H1 (cell line): ENCODE results near the gene RAB10. TPM values are rescaled to one million over a fixed set of nuclear protein-coding genes. Genes with fewer than 3 reads are reported as not detected.

Experiments used
- TCF12 ChIP-seq: IDR thresholded peaks from 2 replicates; pipeline ENCODE4 v1.6.1; 2011; ENCODE audit warnings: low read depth, mild to moderate bottlenecking, low read length
- polyA plus RNA-seq, 7 experiments: library from polyadenylated mRNA; depleted of rRNA in 3 of 7; stranded (reverse) in 5 of 7; unstranded in 2 of 7; fragments of >200 nt in 5 of 7; fragments of 200-250 nt in 2 of 7; gene quantifications; 1 replicate in 5 of 7; 2 replicates in 1 of 7; 4 replicates in 1 of 7; pipeline versions ENCODE4 v1.2.1 to v1.2.3, GENCODE V29; 2011 to 2013; ENCODE audit warnings: missing spikeins in 2 of 7, mixed read lengths in 2 of 7
- total RNA-seq: library from RNA; stranded (reverse); fragmentation: NEBNext Ultra II Directional; extraction: Animal tissue kit (Norgen Biotek cat#: 25700); gene quantifications from 2 replicates; pipeline ENCODE4 v1.2.1, GENCODE V29; 2021
- TF ChIP-seq, protein P1 (sequence below): IDR thresholded peaks from 2 replicates; pipeline ENCODE4 v1.6.1; 2012; ENCODE audit warnings: low read length, inconsistent platforms

The RAB10 gene
- total and polyA plus RNA-seq, 2 of the 8 experiments (the other 6 are each of a cell fraction or from before 2014, with no cell fraction given), result 42.6 to 136 TPM

DNA sequence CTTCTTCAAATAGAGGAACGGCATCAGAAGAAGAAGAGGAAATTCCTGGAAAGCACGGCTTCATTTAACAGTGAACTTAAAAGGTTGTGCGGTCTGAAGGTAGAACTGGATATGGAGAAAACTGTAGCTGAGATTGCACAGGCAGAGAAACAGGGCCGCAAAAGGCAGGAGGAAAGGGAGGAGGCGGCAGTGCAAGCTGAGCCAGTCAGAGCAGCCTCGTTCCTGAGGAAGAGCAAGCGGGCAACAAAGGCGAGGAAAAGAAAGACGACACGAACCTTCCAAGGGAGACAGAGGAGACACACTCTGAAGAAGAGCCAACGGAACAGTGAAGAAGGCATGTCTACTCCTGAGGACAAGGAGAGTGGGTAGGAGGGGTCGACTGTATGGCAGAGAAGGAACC lies 116.4 kb downstream of the RAB10 start (continued):
- TF ChIP-seq, protein P1, sequence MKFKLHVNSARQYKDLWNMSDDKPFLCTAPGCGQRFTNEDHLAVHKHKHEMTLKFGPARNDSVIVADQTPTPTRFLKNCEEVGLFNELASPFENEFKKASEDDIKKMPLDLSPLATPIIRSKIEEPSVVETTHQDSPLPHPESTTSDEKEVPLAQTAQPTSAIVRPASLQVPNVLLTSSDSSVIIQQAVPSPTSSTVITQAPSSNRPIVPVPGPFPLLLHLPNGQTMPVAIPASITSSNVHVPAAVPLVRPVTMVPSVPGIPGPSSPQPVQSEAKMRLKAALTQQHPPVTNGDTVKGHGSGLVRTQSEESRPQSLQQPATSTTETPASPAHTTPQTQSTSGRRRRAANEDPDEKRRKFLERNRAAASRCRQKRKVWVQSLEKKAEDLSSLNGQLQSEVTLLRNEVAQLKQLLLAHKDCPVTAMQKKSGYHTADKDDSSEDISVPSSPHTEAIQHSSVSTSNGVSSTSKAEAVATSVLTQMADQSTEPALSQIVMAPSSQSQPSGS, result no peak
- no peak for TF ChIP-seq TCF12
